K562 (cell line): ENCODE results near the gene PEX6. TPM values are rescaled to one million over a fixed set of nuclear protein-coding genes. Genes with fewer than 3 reads are reported as not detected.
A peak's percentile ranks its signal among the peaks of the same experiment; 100 is the strongest.

Source experiments
- ATAC-seq: fragments of 200-7000 bp; cut with Tn5 transposase; 3 replicates; pipeline ENCODE4 v1.9.1; 2020; ENCODE audit warnings: moderate library complexity
- BruUV-seq: library from RNA; stranded (reverse); fragments of 400-500 nt; replicated peaks from 2 replicates; lab custom pipeline; 2021; lab: Mats Ljungman, UMichigan
- CTCF ChIA-PET: fragments of 300-600 bp; formaldehyde crosslinking; extraction: SDS; loops from one replicate; lab custom pipeline; 2021; ENCODE audit warnings: low intra/inter-chr PET ratio; lab: Yijun Ruan, JAX
- POLR2A ChIA-PET: fragments of 300-600, 350-650 bp; sonication (Branson Sonifier 250); formaldehyde crosslinking; extraction: SDS; loops from one replicate; lab custom pipeline; 2021; ENCODE audit warnings: antibody characterized with exemption, inconsistent platforms; lab: Yijun Ruan, JAX
- DNase-seq, 4 experiments: peaks; one replicate each; pipeline versions ENCODE4 v3.0.0 to v3.0.0-alpha.2; 2011 to 2018; ENCODE audit warnings: low spot score in 3 of 4, mixed read lengths in 3 of 4; ENCODE audit errors: extremely low read depth in 1 of 4
- FAIRE-seq: peaks from 2 replicates; lab custom pipeline; 2011; peaks lifted over from hg19 to GRCh38; lab: Jason Lieb, UNC
- H2AFZ ChIP-seq: 2 replicates; pipeline ENCODE4 v1.6.0; 2011; ENCODE audit warnings: low read depth, low read length, control low read depth, inconsistent platforms
- H3K27ac ChIP-seq: fragments of 200-600 bp; 3 replicates; pipeline ENCODE4 v1.8.0; 2011; ENCODE audit warnings: low read depth, mild to moderate bottlenecking, control low read depth, inconsistent platforms, low read length, moderate library complexity, mixed read lengths; ENCODE audit errors: extremely low read depth
- H3K27me3 ChIP-seq, 2 experiments: fragments of 300-600 bp in 1 of 2; 2 replicates in 1 of 2; 3 replicates in 1 of 2; pipeline versions ENCODE4 v1.6.0 to v1.8.0; 2011; ENCODE audit warnings: inconsistent platforms in 2 of 2, low read length in 2 of 2, mild to moderate bottlenecking in 1 of 2, mixed read lengths in 1 of 2, moderate library complexity in 1 of 2; ENCODE audit not compliant: control insufficient read depth in 2 of 2, insufficient read depth in 2 of 2
- H3K36me3 ChIP-seq: fragments of 300-600 bp; 3 replicates; pipeline ENCODE4 v1.8.0; 2011; ENCODE audit warnings: mild to moderate bottlenecking, low read length, inconsistent platforms; ENCODE audit not compliant: control insufficient read depth, insufficient read depth
- H3K4me1 ChIP-seq, 2 experiments: fragments of 200-600 bp in 1 of 2; replicated peaks in 1 of 2; 2 replicates in 1 of 2; 3 replicates in 1 of 2; pipeline versions ENCODE4 v1.5.1 to v1.8.0; 2011; ENCODE audit warnings: inconsistent platforms in 2 of 2, low read length in 2 of 2, mild to moderate bottlenecking in 1 of 2, mixed read lengths in 1 of 2, moderate library complexity in 1 of 2; ENCODE audit not compliant: control insufficient read depth in 2 of 2, insufficient read depth in 2 of 2
- H3K4me2 ChIP-seq: 2 replicates; pipeline ENCODE4 v1.6.1; 2011; ENCODE audit warnings: low read length, control low read depth, inconsistent platforms, mixed read lengths; ENCODE audit not compliant: insufficient read depth
- H3K4me3 ChIP-seq: fragments of 200-600 bp; sonication (generic), shearing (Covaris generic); 2 replicates; pipeline ENCODE4 v1.5.1; 2016; ENCODE audit warnings: control low read depth, inconsistent platforms
- H3K79me2 ChIP-seq: fragments of 200-600 bp; 3 replicates; pipeline ENCODE4 v1.8.0; 2011; ENCODE audit warnings: low read length, inconsistent platforms; ENCODE audit not compliant: control insufficient read depth, insufficient read depth
- H3K9ac ChIP-seq, 2 experiments: 2 replicates each; pipeline versions ENCODE4 v1.6.0 to v1.6.1; 2011; ENCODE audit warnings: low read depth in 2 of 2, low read length in 2 of 2, control low read depth in 1 of 2, inconsistent platforms in 1 of 2, mild to moderate bottlenecking in 1 of 2, mixed read lengths in 1 of 2; ENCODE audit not compliant: insufficient read depth in 1 of 2
- H3K9me1 ChIP-seq: one replicate; pipeline ENCODE4 v1.6.0; 2011; ENCODE audit warnings: inconsistent platforms, mild to moderate bottlenecking, low read length, moderate library complexity; ENCODE audit not compliant: control insufficient read depth, insufficient read depth
- H3K9me3 ChIP-seq: replicated peaks from 2 replicates; pipeline ENCODE4 v1.5.1; 2011; ENCODE audit warnings: low read depth, low read length, inconsistent platforms; ENCODE audit not compliant: control insufficient read depth, insufficient read depth
- H4K20me1 ChIP-seq: replicated peaks from 2 replicates; pipeline ENCODE4 v1.6.1; 2011; ENCODE audit warnings: low read length, inconsistent platforms, mixed read lengths; ENCODE audit not compliant: control insufficient read depth, insufficient read depth
- CSDE1 ChIP-seq, 2 experiments: fragments of 450-650 bp; IDR thresholded peaks; 2 replicates each; pipeline ENCODE4 v1.6.1; 2016; ENCODE audit warnings: mild to moderate bottlenecking in 1 of 2
- POLR2G ChIP-seq: fragments of 200-400 bp; formaldehyde crosslinking; IDR thresholded peaks from 2 replicates; pipeline ENCODE4 v1.6.1; 2017; ENCODE audit warnings: low read depth, mild to moderate bottlenecking, antibody characterized with exemption, low read length, moderate library complexity
- SOX6 ChIP-seq: fragments of 450-650 bp; IDR thresholded peaks from 2 replicates; pipeline ENCODE4 v1.6.1; 2014; ENCODE audit warnings: mild to moderate bottlenecking
- ZNF707 ChIP-seq: fragments of 250-450 bp; sonication (Bioruptor Pico); conservative IDR thresholded peaks from 2 replicates; pipeline ENCODE4 v1.8.0; 2022; ENCODE audit warnings: inconsistent platforms, mild to moderate bottlenecking, moderate library complexity
- WGBS: fragments of 100-300 bp; shearing (Covaris generic); methylation state at CpG from one replicate; pipeline ENCODE4 v1.1.6; 2016; ENCODE audit warnings: low coverage, mixed read lengths; ENCODE audit not compliant: insufficient coverage; ENCODE audit errors: missing lambda C conversion rate; 5-methylcytosine and 5-hydroxymethylcytosine counted together
- in situ Hi-C: fragments of 300-500 bp; cut with MboI; formaldehyde crosslinking; loops from 4 replicates; pipeline ENCODE4 v1.15.0; 2018; ENCODE audit warnings: inconsistent platforms, mixed read lengths
- intact Hi-C: fragments of 100-400 bp; cut with micrococcal nuclease; formaldehyde crosslinking; loops from 2 replicates; pipeline ENCODE4 v1.14.2; 2022
- polyA plus RNA-seq, 8 experiments: library from polyadenylated mRNA; depleted of rRNA in 4 of 8; stranded (reverse) in 5 of 8; unstranded in 3 of 8; fragments of >200 nt; fragmentation: Nextera tagmentation in 2 of 8; fragmentation: Illumina TruSeq in 1 of 8; extraction: Ambion mirVana in 2 of 8; extraction: Trizol in 1 of 8; gene quantifications; 2 replicates each; pipeline versions ENCODE4 v1.2.1 to v1.2.3, GENCODE V29; 2011 to 2014; ENCODE audit warnings: inconsistent platforms in 1 of 8, missing spikeins in 1 of 8
- total RNA-seq, 7 experiments: library from RNA; depleted of rRNA in 6 of 7; stranded (reverse); fragments of >200 nt in 6 of 7; fragmentation: Illumina TruSeq in 2 of 7; extraction: Trizol in 2 of 7; gene quantifications; 2 replicates each; pipeline versions ENCODE4 v1.2.1 to v1.2.3, GENCODE V29; 2011 to 2021; ENCODE audit warnings: low replicate concordance in 1 of 7
- TF ChIP-seq, protein P1 (sequence below): sonication (generic); formaldehyde crosslinking; IDR thresholded peaks from 2 replicates; pipeline ENCODE4 v1.8.1; 2023; ENCODE audit warnings: mild to moderate bottlenecking, missing genetic modification reagents

The PEX6 gene
- total and polyA plus RNA-seq, 9 of the 15 experiments (the other 6 are each of a cell fraction or from before 2014, with no cell fraction given) = 0.17 to 20.8 (median 6.9) TPM

DNA sequence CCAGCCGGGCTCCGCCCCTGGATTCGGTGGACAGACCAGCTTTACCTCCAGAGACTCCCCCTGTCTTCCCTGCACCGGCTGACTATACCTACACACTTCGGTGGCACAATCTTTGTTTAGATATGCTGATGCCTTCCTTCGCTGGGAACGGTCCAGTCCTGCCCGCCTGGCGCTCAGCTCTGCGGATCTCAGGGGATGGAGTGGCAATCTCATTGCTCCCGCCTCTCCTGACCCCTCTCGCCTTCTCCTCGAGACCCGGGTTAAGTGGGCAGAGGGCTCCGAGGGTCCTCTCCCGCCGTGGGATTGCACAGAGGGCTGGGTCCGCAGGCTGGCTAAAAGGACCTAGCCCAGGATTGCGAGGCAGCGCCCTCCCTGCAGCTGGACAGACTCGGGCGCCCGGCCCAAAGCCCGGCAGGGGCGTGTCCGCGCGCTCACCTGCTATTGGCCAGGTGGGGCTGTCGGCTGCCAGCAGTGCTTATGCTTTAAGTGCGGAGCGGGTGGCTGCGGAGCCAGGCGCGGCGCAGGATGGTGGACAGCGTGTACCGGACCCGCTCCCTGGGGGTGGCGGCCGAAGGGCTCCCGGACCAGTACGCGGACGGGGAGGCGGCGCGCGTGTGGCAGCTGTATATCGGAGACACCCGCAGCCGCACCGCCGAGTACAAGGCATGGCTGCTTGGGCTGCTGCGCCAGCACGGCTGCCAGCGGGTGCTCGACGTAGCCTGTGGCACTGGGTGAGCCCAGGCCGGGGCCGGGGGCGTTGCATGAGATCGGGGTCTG, 18.6 kb downstream of the PEX6 start, which contains the start of gene GNMT:
Gene GNMT (plus strand): TSS at position 512 of the 777 bp plus-strand sequence. CDS start 14 bp downstream, at position 526.
- Histone ChIP-seq H3K4me2 (no peak within 1 kb of the TSS), H3K27ac (no peak within 1 kb of the TSS), H2AFZ (no peak within 1 kb of the TSS), H3K79me2 (no peaks in the 10 kb centered on the region), H3K4me1 (peaks cover 0 to 14% of the 10 kb centered on the region in 2 experiments; a peak in 2 of 5 replicates), H3K4me3 (no peak within 1 kb of the TSS), H3K36me3 (peaks cover 18% of the 10 kb centered on the region; the same call in 1 of the 3 replicates), H3K9me3 (no peaks in the 10 kb centered on the region), H3K9me1 (no peaks in the 10 kb centered on the region), H3K9ac (no peak within 1 kb of the TSS; a peak in 1 of 4 replicates), H4K20me1 (no peaks in the 10 kb centered on the region), H3K27me3 (no peaks in the 10 kb centered on the region)
- TF ChIP-seq SOX6 = no peak
- no peak for TF ChIP-seq ZNF707 (CRISPR knock-in tag)
- TF ChIP-seq, protein P1, sequence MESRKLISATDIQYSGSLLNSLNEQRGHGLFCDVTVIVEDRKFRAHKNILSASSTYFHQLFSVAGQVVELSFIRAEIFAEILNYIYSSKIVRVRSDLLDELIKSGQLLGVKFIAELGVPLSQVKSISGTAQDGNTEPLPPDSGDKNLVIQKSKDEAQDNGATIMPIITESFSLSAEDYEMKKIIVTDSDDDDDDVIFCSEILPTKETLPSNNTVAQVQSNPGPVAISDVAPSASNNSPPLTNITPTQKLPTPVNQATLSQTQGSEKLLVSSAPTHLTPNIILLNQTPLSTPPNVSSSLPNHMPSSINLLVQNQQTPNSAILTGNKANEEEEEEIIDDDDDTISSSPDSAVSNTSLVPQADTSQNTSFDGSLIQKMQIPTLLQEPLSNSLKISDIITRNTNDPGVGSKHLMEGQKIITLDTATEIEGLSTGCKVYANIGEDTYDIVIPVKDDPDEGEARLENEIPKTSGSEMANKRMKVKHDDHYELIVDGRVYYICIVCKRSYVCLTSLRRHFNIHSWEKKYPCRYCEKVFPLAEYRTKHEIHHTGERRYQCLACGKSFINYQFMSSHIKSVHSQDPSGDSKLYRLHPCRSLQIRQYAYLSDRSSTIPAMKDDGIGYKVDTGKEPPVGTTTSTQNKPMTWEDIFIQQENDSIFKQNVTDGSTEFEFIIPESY = peak; percentile 62
- no peak for TF ChIP-seq CSDE1 (IDR thresholded peaks at IDR 0.05)
- peak; percentile 65 for TF ChIP-seq POLR2G
- no TSS peak for BruUV-seq
- WGBS = 84% methylated on average over 55 of the region's 62 CpGs
- POLR2A ChIA-PET = interaction anchor here (0.6 to 0.9 kb wide), 4 partner anchors 11 to 213 kb away, joined by 3 to 5 read pairs (median 3); no protein-coding TSS in a partner anchor
- no peak for FAIRE-seq
- in situ Hi-C loops (no loop called here), intact Hi-C loops (loop anchor here (5.0 kb wide), 1 partner anchor 58 kb away; no protein-coding TSS in a partner anchor)
- no peak for ATAC-seq
- CTCF ChIA-PET = no interaction called here
- no peak for DNase-seq
